Keratinocyte (primary cell): ENCODE results near the gene ROR2. TPM values are rescaled to one million over a fixed set of nuclear protein-coding genes. Genes with fewer than 3 reads are reported as not detected.

ENCODE experiments used
- DNase-seq: peaks from one replicate; pipeline ENCODE4 v3.0.0-alpha.2; 2011; ENCODE audit warnings: low read depth, missing footprints, low spot score
- FAIRE-seq: peaks from 2 replicates; lab custom pipeline; 2011; peaks lifted over from hg19 to GRCh38; lab: Jason Lieb, UNC
- H2AFZ ChIP-seq: 2 replicates; pipeline ENCODE4 v1.6.0; 2012; ENCODE audit warnings: low read length, control low read depth, inconsistent platforms; ENCODE audit not compliant: control insufficient read depth
- H3K27ac ChIP-seq: 2 replicates; pipeline ENCODE4 v1.5.1; 2011; ENCODE audit warnings: low read length; ENCODE audit not compliant: control insufficient read depth, insufficient read depth
- H3K27me3 ChIP-seq: 3 replicates; pipeline ENCODE4 v1.6.0; 2011; ENCODE audit warnings: low read length; ENCODE audit not compliant: control insufficient read depth, insufficient read depth; ENCODE audit errors: extremely low read depth
- H3K36me3 ChIP-seq, 2 experiments: 2 replicates in 1 of 2; 3 replicates in 1 of 2; pipeline ENCODE4 v1.5.1; 2011; ENCODE audit warnings: low read length in 2 of 2, mild to moderate bottlenecking in 1 of 2; ENCODE audit not compliant: control insufficient read depth in 2 of 2, insufficient read depth in 2 of 2; ENCODE audit errors: extremely low read depth in 1 of 2
- H3K4me1 ChIP-seq: 3 replicates; pipeline ENCODE4 v1.5.1; 2011; ENCODE audit warnings: low read length; ENCODE audit not compliant: control insufficient read depth, insufficient read depth; ENCODE audit errors: extremely low read depth
- H3K4me2 ChIP-seq: 3 replicates; pipeline ENCODE4 v1.6.0; 2011; ENCODE audit warnings: low read depth, low read length; ENCODE audit not compliant: control insufficient read depth, insufficient read depth; ENCODE audit errors: extremely low read depth
- H3K4me3 ChIP-seq, 3 experiments: fragments of 200-600 bp in 1 of 3; sonication (generic) in 1 of 3; 2 replicates in 2 of 3; 3 replicates in 1 of 3; pipeline ENCODE4 v1.5.1; 2011 to 2016; ENCODE audit warnings: low read length in 3 of 3, mild to moderate bottlenecking in 3 of 3, control low read depth in 2 of 3, inconsistent platforms in 1 of 3, low read depth in 1 of 3, mixed read lengths in 1 of 3, mixed run types in 1 of 3, moderate library complexity in 1 of 3; ENCODE audit not compliant: control insufficient read depth in 2 of 3, insufficient read depth in 2 of 3; ENCODE audit errors: extremely low read depth in 1 of 3
- H3K79me2 ChIP-seq: 2 replicates; pipeline ENCODE4 v1.6.0; 2012; ENCODE audit warnings: low read length; ENCODE audit not compliant: control insufficient read depth, insufficient read depth
- H3K9ac ChIP-seq: 3 replicates; pipeline ENCODE4 v1.6.0; 2011; ENCODE audit warnings: low read length; ENCODE audit not compliant: control insufficient read depth, insufficient read depth; ENCODE audit errors: extremely low read depth
- H3K9me1 ChIP-seq: 3 replicates; pipeline ENCODE4 v1.6.0; 2011; ENCODE audit warnings: low read length; ENCODE audit not compliant: control insufficient read depth, insufficient read depth; ENCODE audit errors: extremely low read depth
- H3K9me3 ChIP-seq: 2 replicates; pipeline ENCODE4 v1.5.1; 2012; ENCODE audit warnings: low read depth, low read length; ENCODE audit not compliant: control insufficient read depth
- H4K20me1 ChIP-seq: 3 replicates; pipeline ENCODE4 v1.6.0; 2011; ENCODE audit warnings: low read length; ENCODE audit not compliant: control insufficient read depth, insufficient read depth; ENCODE audit errors: extremely low read depth
- CTCF ChIP-seq, 3 experiments: IDR thresholded peaks in 1 of 3; conservative IDR thresholded peaks in 1 of 3; optimal IDR thresholded peaks in 1 of 3; 2 replicates in 2 of 3; 3 replicates in 1 of 3; pipeline versions ENCODE3 to v1.5.1; 2011; ENCODE audit warnings: low read length in 3 of 3, mild to moderate bottlenecking in 3 of 3, moderate library complexity in 2 of 3, control low read depth in 1 of 3, inconsistent platforms in 1 of 3; ENCODE audit not compliant: insufficient read depth in 2 of 3; ENCODE audit errors: extremely low read depth in 1 of 3
- EZH2 ChIP-seq: IDR thresholded peaks from one replicate; pipeline ENCODE4 v1.6.1; 2012; ENCODE audit warnings: inconsistent platforms, mild to moderate bottlenecking, low read length, moderate library complexity
- dilution Hi-C: fragments of 300-500 bp; cut with MboI; formaldehyde crosslinking; loops from one replicate; pipeline ENCODE4 v1.7.0; 2020; ENCODE audit warnings: low sequenced_read_pairs; ENCODE audit not compliant: extremely low pct_ligation_motif_present
- polyA plus RNA-seq, 5 experiments: library from polyadenylated mRNA; depleted of rRNA in 3 of 5; stranded (reverse) in 3 of 5; stranded (forward) in 1 of 5; unstranded in 1 of 5; fragments of >200 nt; gene quantifications; 1 replicate in 1 of 5; 2 replicates in 3 of 5; 3 replicates in 1 of 5; pipeline versions ENCODE4 v1.2.1 to v1.2.3, GENCODE V29; 2011 to 2012; ENCODE audit warnings: missing spikeins in 2 of 5, low read depth in 1 of 5, low replicate concordance in 1 of 5

Gene ROR2
- polyA plus RNA-seq, 1 donor (not counting 4 experiments of a cell fraction or from before 2014, with no cell fraction given): 0.22 TPM

GRCh38 chr9:91967259-91967658, 17.2 kb upstream of the ROR2 start:
- TF ChIP-seq CTCF (optimal IDR thresholded peaks at IDR 0.05 in 1 of 3, IDR thresholded peaks at IDR 0.05 in 1 of 3, conservative IDR thresholded peaks at IDR 0.05 in 1 of 3; ENCODE audit: extremely low read depth in 1 of 3, insufficient read depth in 2 of 3, low read length in 3 of 3) (no peak), EZH2 (no peak)
- Histone ChIP-seq H3K4me1 (no peaks in the 10 kb centered on the region), H3K4me2 (no peak overlapping the region), H3K9me1 (no peaks in the 10 kb centered on the region), H2AFZ (no peak overlapping the region), H3K9ac (no peak overlapping the region), H3K27me3 (peaks cover 2% of the 10 kb centered on the region), H3K9me3 (no peaks in the 10 kb centered on the region), H3K36me3 (no peaks in the 10 kb centered on the region), H3K79me2 (no peaks in the 10 kb centered on the region), H4K20me1 (no peaks in the 10 kb centered on the region), H3K27ac (no peak overlapping the region), H3K4me3 (no peak overlapping the region)
- dilution Hi-C loops: no loop called here
- DNase-seq (no peak), FAIRE-seq (no peak)

- FAIRE-seq: no peak
- H3K27me3 ChIP-seq: no peaks in the 10 kb centered on the region
These were observed 16.5 kb upstream of the ROR2 start for GRCh38 chr9:91966503-91966902.

More at GRCh38 chr9:91966503-91966902, 16.5 kb upstream of the ROR2 start:
- H3K4me3 ChIP-seq: no peak overlapping the region
- no peak for DNase-seq
- H3K9ac ChIP-seq: no peak overlapping the region
- no peak overlapping the region for H3K4me2 ChIP-seq
- TF ChIP-seq EZH2 (no peak), CTCF (optimal IDR thresholded peaks at IDR 0.05 in 1 of 3, IDR thresholded peaks at IDR 0.05 in 1 of 3, conservative IDR thresholded peaks at IDR 0.05 in 1 of 3; ENCODE audit: extremely low read depth in 1 of 3, insufficient read depth in 2 of 3, low read length in 3 of 3) (no peak)
- no peaks in the 10 kb centered on the region for H3K9me3 ChIP-seq
- H2AFZ ChIP-seq: no peak overlapping the region
- no peaks in the 10 kb centered on the region for H3K4me1 ChIP-seq
- H3K36me3 ChIP-seq: no peaks in the 10 kb centered on the region
- dilution Hi-C loops: no loop called here
- H3K27ac ChIP-seq: no peak overlapping the region
- H4K20me1 ChIP-seq: no peaks in the 10 kb centered on the region
- H3K9me1 ChIP-seq: no peaks in the 10 kb centered on the region
- H3K79me2 ChIP-seq: no peaks in the 10 kb centered on the region
